Measurements from ENCODE around the gene FAAP20.

FAAP20 gene

GRCh38 chr1:2192031-2192995 lies 2.3 kb downstream of the FAAP20 start:
- TF ChIP-seq CTCF (IDR thresholded peaks at IDR 0.05): no peak
- H3K27ac ChIP-seq: peak overlapping the region; percentile 93 to 94
- no peaks in the 10 kb centered on the region for H3K9me3 ChIP-seq
- no peak for DNase-seq
- no peak overlapping the region for H3K4me3 ChIP-seq
- intact Hi-C loops (cut with DNase I; ENCODE audit: low total_unique reads): no loop called here
- H3K27me3 ChIP-seq: no peaks in the 10 kb centered on the region
- H3K4me1 ChIP-seq: peaks cover 0 to 54% (median 49%) of the 10 kb centered on the region in 4 donors
- H3K36me3 ChIP-seq: no peaks in the 10 kb centered on the region

- no peak for DNase-seq
- peaks cover 0 to 13% (median 0%) of the 10 kb centered on the region in 3 donors for H3K36me3 ChIP-seq
- H3K27me3 ChIP-seq: no peaks in the 10 kb centered on the region
- intact Hi-C loops (cut with DNase I; ENCODE audit: low total_unique reads): no loop called here
- H3K4me1 ChIP-seq: peaks cover 0 to 49% (median 46%) of the 10 kb centered on the region in 4 donors
- TF ChIP-seq CTCF (IDR thresholded peaks at IDR 0.05): no peak
- H3K9me3 ChIP-seq: no peaks in the 10 kb centered on the region
- peak overlapping the region; percentile 93 to 97 for H3K27ac ChIP-seq
- peak overlapping the region; percentile 63 to 79 for H3K4me3 ChIP-seq
Observed at GRCh38 chr1:2190491-2190976, 4.0 kb downstream of the FAAP20 start.

- Histone ChIP-seq H3K36me3 (peaks cover 0 to 21% (median 3%) of the 10 kb centered on the region in 3 donors), H3K4me3 (peak overlapping the region; percentile 63 to 79), H3K9me3 (no peaks in the 10 kb centered on the region), H3K4me1 (peaks cover 0 to 44% (median 42%) of the 10 kb centered on the region in 4 donors), H3K27me3 (no peaks in the 10 kb centered on the region), H3K27ac (peak overlapping the region; percentile 93 to 97)
- intact Hi-C loops (cut with DNase I; ENCODE audit: low total_unique reads): no loop called here
- peak; percentile 94 to 99 for DNase-seq
- TF ChIP-seq CTCF (IDR thresholded peaks at IDR 0.05): no peak
Observed at GRCh38 chr1:2189459-2190425, 4.8 kb downstream of the FAAP20 start.

GRCh38 chr1:2188336-2188735 lies 6.2 kb downstream of the FAAP20 start:
- H3K4me3 ChIP-seq: no peak overlapping the region
- H3K27me3 ChIP-seq: no peaks in the 10 kb centered on the region
- peaks cover 0 to 33% (median 32%) of the 10 kb centered on the region in 4 donors for H3K4me1 ChIP-seq
- TF ChIP-seq CTCF (IDR thresholded peaks at IDR 0.05): no peak
- DNase-seq: no peak
- intact Hi-C loops (cut with DNase I; ENCODE audit: low total_unique reads): no loop called here
- no peak overlapping the region for H3K27ac ChIP-seq
- no peaks in the 10 kb centered on the region for H3K9me3 ChIP-seq
- H3K36me3 ChIP-seq: peaks cover 0 to 35% (median 3%) of the 10 kb centered on the region in 3 donors

- Histone ChIP-seq H3K4me1 (peaks cover 0 to 26% (median 24%) of the 10 kb centered on the region in 4 donors), H3K9me3 (no peaks in the 10 kb centered on the region), H3K4me3 (no peak overlapping the region), H3K27ac (no peak overlapping the region), H3K27me3 (no peaks in the 10 kb centered on the region), H3K36me3 (peaks cover 0 to 40% (median 3%) of the 10 kb centered on the region in 3 donors)
- TF ChIP-seq CTCF (IDR thresholded peaks at IDR 0.05): no peak
- intact Hi-C loops (cut with DNase I; ENCODE audit: low total_unique reads): no loop called here
- no peak for DNase-seq
Observed at GRCh38 chr1:2187619-2188018, 7.0 kb downstream of the FAAP20 start.
